ENCODE measurements around the gene RAB22A.

- TF ChIP-seq, protein P1, sequence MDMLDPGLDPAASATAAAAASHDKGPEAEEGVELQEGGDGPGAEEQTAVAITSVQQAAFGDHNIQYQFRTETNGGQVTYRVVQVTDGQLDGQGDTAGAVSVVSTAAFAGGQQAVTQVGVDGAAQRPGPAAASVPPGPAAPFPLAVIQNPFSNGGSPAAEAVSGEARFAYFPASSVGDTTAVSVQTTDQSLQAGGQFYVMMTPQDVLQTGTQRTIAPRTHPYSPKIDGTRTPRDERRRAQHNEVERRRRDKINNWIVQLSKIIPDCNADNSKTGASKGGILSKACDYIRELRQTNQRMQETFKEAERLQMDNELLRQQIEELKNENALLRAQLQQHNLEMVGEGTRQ (IDR thresholded peaks at IDR 0.05), result no peak
- TF ChIP-seq, protein P2, sequence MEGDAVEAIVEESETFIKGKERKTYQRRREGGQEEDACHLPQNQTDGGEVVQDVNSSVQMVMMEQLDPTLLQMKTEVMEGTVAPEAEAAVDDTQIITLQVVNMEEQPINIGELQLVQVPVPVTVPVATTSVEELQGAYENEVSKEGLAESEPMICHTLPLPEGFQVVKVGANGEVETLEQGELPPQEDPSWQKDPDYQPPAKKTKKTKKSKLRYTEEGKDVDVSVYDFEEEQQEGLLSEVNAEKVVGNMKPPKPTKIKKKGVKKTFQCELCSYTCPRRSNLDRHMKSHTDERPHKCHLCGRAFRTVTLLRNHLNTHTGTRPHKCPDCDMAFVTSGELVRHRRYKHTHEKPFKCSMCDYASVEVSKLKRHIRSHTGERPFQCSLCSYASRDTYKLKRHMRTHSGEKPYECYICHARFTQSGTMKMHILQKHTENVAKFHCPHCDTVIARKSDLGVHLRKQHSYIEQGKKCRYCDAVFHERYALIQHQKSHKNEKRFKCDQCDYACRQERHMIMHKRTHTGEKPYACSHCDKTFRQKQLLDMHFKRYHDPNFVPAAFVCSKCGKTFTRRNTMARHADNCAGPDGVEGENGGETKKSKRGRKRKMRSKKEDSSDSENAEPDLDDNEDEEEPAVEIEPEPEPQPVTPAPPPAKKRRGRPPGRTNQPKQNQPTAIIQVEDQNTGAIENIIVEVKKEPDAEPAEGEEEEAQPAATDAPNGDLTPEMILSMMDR (IDR thresholded peaks at IDR 0.05), result no peak
- TF ChIP-seq CBX8 (IDR thresholded peaks at IDR 0.05) (no peak), KDM5A (IDR thresholded peaks at IDR 0.05) (no peak), POLR2A (IDR thresholded peaks at IDR 0.05; ENCODE audit: low read length) (no peak), HOXB5 (CRISPR knock-in tag; IDR thresholded peaks at IDR 0.05) (no peak), FOXS1 (CRISPR knock-in tag; IDR thresholded peaks at IDR 0.05) (no peak)
- TF ChIP-seq, protein P3, sequence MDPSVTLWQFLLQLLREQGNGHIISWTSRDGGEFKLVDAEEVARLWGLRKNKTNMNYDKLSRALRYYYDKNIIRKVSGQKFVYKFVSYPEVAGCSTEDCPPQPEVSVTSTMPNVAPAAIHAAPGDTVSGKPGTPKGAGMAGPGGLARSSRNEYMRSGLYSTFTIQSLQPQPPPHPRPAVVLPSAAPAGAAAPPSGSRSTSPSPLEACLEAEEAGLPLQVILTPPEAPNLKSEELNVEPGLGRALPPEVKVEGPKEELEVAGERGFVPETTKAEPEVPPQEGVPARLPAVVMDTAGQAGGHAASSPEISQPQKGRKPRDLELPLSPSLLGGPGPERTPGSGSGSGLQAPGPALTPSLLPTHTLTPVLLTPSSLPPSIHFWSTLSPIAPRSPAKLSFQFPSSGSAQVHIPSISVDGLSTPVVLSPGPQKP (IDR thresholded peaks at IDR 0.05; ENCODE audit: low read depth, low read length), result no peak
These were observed 41.1 kb upstream of the RAB22A start for GRCh38 chr20:58268421-58268821.
